Heart right ventricle (tissue), 16 donors: Measurements from ENCODE around the gene TECTA. TPM values are rescaled to one million over a fixed set of nuclear protein-coding genes. Genes with fewer than 3 reads are reported as not detected.

Experiments
- ATAC-seq, 8 donors: fragments of 200-7000 bp; cut with Tn5 transposase; one replicate each; pipeline ENCODE4 v1.9.1; 2020; ENCODE audit warnings: mild to moderate bottlenecking in 8 of 8, moderate library complexity in 8 of 8, moderate number of reproducible peaks in 1 of 8
- DNase-seq, 2 donors: peaks; one replicate each; pipeline ENCODE4 v3.0.0-alpha.2; 2020
- H3K27ac ChIP-seq, 10 donors: fragments of 200-600 bp; sonication (generic) in 2 of 10; one replicate each; pipeline versions ENCODE4 v1.5.0 to v1.8.0; 2020 to 2022; ENCODE audit warnings: mild to moderate bottlenecking in 3 of 10
- H3K27me3 ChIP-seq, 7 donors: fragments of 200-600 bp; one replicate each; pipeline ENCODE4 v1.8.0; 2021 to 2022; ENCODE audit warnings: mild to moderate bottlenecking in 2 of 7
- H3K36me3 ChIP-seq, 9 donors: fragments of 200-600 bp; sonication (generic) in 1 of 9; one replicate each; pipeline versions ENCODE4 v1.5.0 to v1.8.0; 2020 to 2022; ENCODE audit warnings: mild to moderate bottlenecking in 2 of 9
- H3K4me1 ChIP-seq, 9 donors: fragments of 200-600 bp; sonication (generic) in 1 of 9; one replicate each; pipeline versions ENCODE4 v1.5.0 to v1.8.0; 2020 to 2022; ENCODE audit warnings: mild to moderate bottlenecking in 4 of 9
- H3K4me3 ChIP-seq, 10 donors: fragments of 200-600 bp; sonication (generic) in 2 of 10; one replicate each; pipeline versions ENCODE4 v1.5.0 to v1.8.0; 2020 to 2022; ENCODE audit warnings: mild to moderate bottlenecking in 7 of 10, moderate library complexity in 2 of 10
- H3K9me3 ChIP-seq, 11 donors: fragments of 200-600 bp in 10 of 11; sonication (generic) in 2 of 11; one replicate each; pipeline versions ENCODE4 v1.5.0 to v1.8.0; 2013 to 2022; ENCODE audit warnings: mild to moderate bottlenecking in 2 of 11, control low read depth in 1 of 11, moderate library complexity in 1 of 11
- CTCF ChIP-seq, 9 donors: fragments of 200-600 bp; sonication (generic) in 2 of 9; IDR thresholded peaks; one replicate each; pipeline versions ENCODE4 v1.5.0 to v1.8.0; 2021 to 2022; ENCODE audit warnings: antibody characterized with exemption in 9 of 9, mild to moderate bottlenecking in 5 of 9, moderate library complexity in 1 of 9
- WGBS, 2 donors: extraction: QIAGEN DNeasy Blood & Tissue Kit; methylation state at CpG; one replicate each; pipeline ENCODE4 v1.1.7; 2013; ENCODE audit warnings: inconsistent platforms in 1 of 2; 5-methylcytosine and 5-hydroxymethylcytosine counted together
- intact Hi-C, 10 donors: fragments of 100-400 bp; cut with DNase I; formaldehyde crosslinking; loops; one replicate each; pipeline versions ENCODE4 v1.11.1 to v1.14.2; 2022
- polyA plus RNA-seq, 2 donors: library from polyadenylated mRNA; stranded (reverse); fragments of 200-250 nt; gene quantifications; one replicate each; pipeline ENCODE4 v1.2.3, GENCODE V29; 2013
- total RNA-seq, 10 donors: library from RNA; stranded (reverse); fragmentation: NEBNext Ultra II Directional in 3 of 10; extraction: Animal tissue kit (Norgen Biotek cat#: 25700) in 3 of 10; gene quantifications; one replicate each; pipeline versions ENCODE4 v1.2.1 to v1.2.4, GENCODE V29; 2021 to 2023
- donor health status: Arrhythmogenic right ventricular cardiomyopathy.
- donor health status: ischemic (EF 13 %, LVEDD 7.1; RV severe dilation, severe dysfunction).
- donor health status: healthy with polysubstance abuse.
- donor health status: DM: no; HTN: yes; CAD: no.
- donor health status: DM: no; HTN: no; CAD: no.
- donor health status: ischemic (EF 25% LVEDD 6.9; RV normal size, moderate dysfunction).
- donor health status: ischemic (EF 25% LVEDD 5.7; RV mildly dilated, moderate dysfunction).
- donor health status: healthy.
- donor health status: DM: yes; HTN: yes; CAD: no.
- donor health status: Ischemic cardiomyopathy.
- donor health status: ischemic (EF 35%, LVEDD 5.7; RV mildly dilated, moderate dysfunction).
- donor health status: nonischemic (EF 11% LVEDD 7.7; RV severe dilation, severe dysfunction).
- donor health status: DM: yes; HTN: yes; CAD: no.
- donor health status: PGD.
- donor health status: ischemic (EF 29% LVEDD 5.4; RV normal size, mild dysfunction).
- donor health status: nonischemic (EF 23%, LVEDD 6.1; RV moderate dilation, normal function).

Gene TECTA
- total and polyA plus RNA-seq, 12 donors = 0.38 to 1.9 (median 1.1) TPM

- H3K36me3 ChIP-seq = no peaks in the 10 kb centered on the region
- H3K9me3 ChIP-seq = no peaks in the 10 kb centered on the region
- no peak for ATAC-seq
- no peak for DNase-seq
- peaks cover 0 to 10% (median 0%) of the 10 kb centered on the region in 7 donors for H3K27me3 ChIP-seq
- no peak for TF ChIP-seq CTCF (IDR thresholded peaks at IDR 0.05)
- no peak overlapping the region for H3K27ac ChIP-seq
- H3K4me3 ChIP-seq = no peak overlapping the region
- intact Hi-C loops = no loop called here
- H3K4me1 ChIP-seq = no peaks in the 10 kb centered on the region
- WGBS, 2 donors = 81 to 89% methylated on average over 4 of the region's 4 CpGs
Measured at GRCh38 chr11:121223161-121223560, 122.1 kb downstream of the TECTA start.

GRCh38 chr11:121225382-121225781 is 124.3 kb downstream of the TECTA start:
- no peak overlapping the region for H3K27ac ChIP-seq
- WGBS, 2 donors = 85 to 88% methylated on average over 4 of the region's 4 CpGs
- H3K9me3 ChIP-seq = no peaks in the 10 kb centered on the region
- intact Hi-C loops = no loop called here
- ATAC-seq (no peak), DNase-seq (no peak)
- peaks cover 0 to 10% (median 0%) of the 10 kb centered on the region in 7 donors for H3K27me3 ChIP-seq
- H3K36me3 ChIP-seq = no peaks in the 10 kb centered on the region
- TF ChIP-seq CTCF (IDR thresholded peaks at IDR 0.05) = no peak
- peaks cover 0 to 13% (median 8%) of the 10 kb centered on the region in 9 donors for H3K4me1 ChIP-seq
- H3K4me3 ChIP-seq = no peak overlapping the region

- H3K4me3 ChIP-seq = no peak overlapping the region
- no peak for TF ChIP-seq CTCF (IDR thresholded peaks at IDR 0.05)
- 79 to 80% methylated on average over 1 of the region's 1 CpG for WGBS, 2 donors
- no peak overlapping the region for H3K27ac ChIP-seq
- no peaks in the 10 kb centered on the region for H3K36me3 ChIP-seq
- DNase-seq = no peak
- H3K4me1 ChIP-seq = peaks cover 0 to 22% (median 13%) of the 10 kb centered on the region in 9 donors
- no peak for ATAC-seq
- intact Hi-C loops = no loop called here
- no peaks in the 10 kb centered on the region for H3K9me3 ChIP-seq
- peaks cover 0 to 13% (median 0%) of the 10 kb centered on the region in 7 donors for H3K27me3 ChIP-seq
Measured at GRCh38 chr11:121226415-121227263, 125.6 kb downstream of the TECTA start.

- DNase-seq (no peak), ATAC-seq (no peak)
- no peaks in the 10 kb centered on the region for H3K36me3 ChIP-seq
- no peaks in the 10 kb centered on the region for H3K9me3 ChIP-seq
- 88 to 93% methylated on average over 1 of the region's 1 CpG for WGBS, 2 donors
- H3K27ac ChIP-seq = no peak overlapping the region
- no peak for TF ChIP-seq CTCF (IDR thresholded peaks at IDR 0.05)
- H3K4me1 ChIP-seq = peaks cover 0 to 24% (median 13%) of the 10 kb centered on the region in 9 donors
- peaks cover 0 to 7% (median 0%) of the 10 kb centered on the region in 7 donors for H3K27me3 ChIP-seq
- intact Hi-C loops = no loop called here
- H3K4me3 ChIP-seq = no peak overlapping the region
Measured at GRCh38 chr11:121228851-121229250, 127.8 kb downstream of the TECTA start.
